ENCODE data around the gene NR2F1.

NR2F1 gene

GRCh38 chr5:93611273-93611975, 28.4 kb downstream of the NR2F1 start:
- H3K27me3 ChIP-seq (ENCODE audit: insufficient read depth, insufficient read length): peaks cover 98% of the 10 kb centered on the region

GRCh38 chr5:93611976-93612854, 29.2 kb downstream of the NR2F1 start:
- TF ChIP-seq YY1 (IDR thresholded peaks at IDR 0.05; ENCODE audit: insufficient read depth, insufficient read length) (no peak), ZNF274 (IDR thresholded peaks at IDR 0.05; ENCODE audit: low read depth, low read length) (no peak), SUZ12 (IDR thresholded peaks at IDR 0.05; ENCODE audit: extremely low read depth, insufficient read depth, insufficient read length) (no peak)
- Histone ChIP-seq H3K9ac (ENCODE audit: insufficient read length, low read depth) (no peak overlapping the region), H3K4me3 (ENCODE audit: insufficient read length, low read depth) (peak overlapping the region; percentile 18), H3K4me1 (ENCODE audit: insufficient read depth, insufficient read length) (no peaks in the 10 kb centered on the region), H3K9me3 (ENCODE audit: insufficient read depth, low read length) (no peaks in the 10 kb centered on the region), H3K36me3 (ENCODE audit: insufficient read depth, insufficient read length, low read length) (no peaks in the 10 kb centered on the region), H3K27me3 (ENCODE audit: insufficient read depth, insufficient read length) (peaks cover 96% of the 10 kb centered on the region)
- DNase-seq (ENCODE audit: low read depth, low spot score): no peak

More at GRCh38 chr5:93611273-93611975, 28.4 kb downstream of the NR2F1 start:
- no peaks in the 10 kb centered on the region for H3K36me3 ChIP-seq (ENCODE audit: insufficient read depth, insufficient read length, low read length)
- H3K4me1 ChIP-seq (ENCODE audit: insufficient read depth, insufficient read length): no peaks in the 10 kb centered on the region
- no peaks in the 10 kb centered on the region for H3K9me3 ChIP-seq (ENCODE audit: insufficient read depth, low read length)
- no peak overlapping the region for H3K9ac ChIP-seq (ENCODE audit: insufficient read length, low read depth)
- TF ChIP-seq YY1 (IDR thresholded peaks at IDR 0.05; ENCODE audit: insufficient read depth, insufficient read length) (no peak), ZNF274 (IDR thresholded peaks at IDR 0.05; ENCODE audit: low read depth, low read length) (no peak), SUZ12 (IDR thresholded peaks at IDR 0.05; ENCODE audit: extremely low read depth, insufficient read depth, insufficient read length) (no peak)
- DNase-seq (ENCODE audit: low read depth, low spot score): no peak
- H3K4me3 ChIP-seq (ENCODE audit: insufficient read length, low read depth): no peak overlapping the region

- no peak for DNase-seq (ENCODE audit: low read depth, low spot score)
Observed at GRCh38 chr5:93612855-93613243, 29.8 kb downstream of the NR2F1 start.

GRCh38 chr5:93616538-93617174, 33.6 kb downstream of the NR2F1 start:
- DNase-seq (ENCODE audit: low read depth, low spot score): no peak
- no peaks in the 10 kb centered on the region for H3K36me3 ChIP-seq (ENCODE audit: insufficient read depth, insufficient read length, low read length)
- no peaks in the 10 kb centered on the region for H3K4me1 ChIP-seq (ENCODE audit: insufficient read depth, insufficient read length)
- peaks cover 76% of the 10 kb centered on the region for H3K27me3 ChIP-seq (ENCODE audit: insufficient read depth, insufficient read length)
- TF ChIP-seq YY1 (IDR thresholded peaks at IDR 0.05; ENCODE audit: insufficient read depth, insufficient read length): no peak
- TF ChIP-seq SUZ12 (IDR thresholded peaks at IDR 0.05; ENCODE audit: extremely low read depth, insufficient read depth, insufficient read length): no peak
- no peak for TF ChIP-seq ZNF274 (IDR thresholded peaks at IDR 0.05; ENCODE audit: low read depth, low read length)
- no peak overlapping the region for H3K9ac ChIP-seq (ENCODE audit: insufficient read length, low read depth)
- no peak overlapping the region for H3K4me3 ChIP-seq (ENCODE audit: insufficient read length, low read depth)
- H3K9me3 ChIP-seq (ENCODE audit: insufficient read depth, low read length): no peaks in the 10 kb centered on the region

More at GRCh38 chr5:93612855-93613243, 29.8 kb downstream of the NR2F1 start:
- no peaks in the 10 kb centered on the region for H3K36me3 ChIP-seq (ENCODE audit: insufficient read depth, insufficient read length, low read length)
- peaks cover 90% of the 10 kb centered on the region for H3K27me3 ChIP-seq (ENCODE audit: insufficient read depth, insufficient read length)
- H3K4me1 ChIP-seq (ENCODE audit: insufficient read depth, insufficient read length): no peaks in the 10 kb centered on the region
- no peak for TF ChIP-seq YY1 (IDR thresholded peaks at IDR 0.05; ENCODE audit: insufficient read depth, insufficient read length)
- TF ChIP-seq SUZ12 (IDR thresholded peaks at IDR 0.05; ENCODE audit: extremely low read depth, insufficient read depth, insufficient read length): no peak
- TF ChIP-seq ZNF274 (IDR thresholded peaks at IDR 0.05; ENCODE audit: low read depth, low read length): no peak
- H3K9ac ChIP-seq (ENCODE audit: insufficient read length, low read depth): no peak overlapping the region
- no peaks in the 10 kb centered on the region for H3K9me3 ChIP-seq (ENCODE audit: insufficient read depth, low read length)
- H3K4me3 ChIP-seq (ENCODE audit: insufficient read length, low read depth): no peak overlapping the region

GRCh38 chr5:93620487-93621326, 37.7 kb downstream of the NR2F1 start:
- TF ChIP-seq YY1 (IDR thresholded peaks at IDR 0.05; ENCODE audit: insufficient read depth, insufficient read length): no peak
- no peak for TF ChIP-seq ZNF274 (IDR thresholded peaks at IDR 0.05; ENCODE audit: low read depth, low read length)
- TF ChIP-seq SUZ12 (IDR thresholded peaks at IDR 0.05; ENCODE audit: extremely low read depth, insufficient read depth, insufficient read length): no peak
- Histone ChIP-seq H3K4me1 (ENCODE audit: insufficient read depth, insufficient read length) (no peaks in the 10 kb centered on the region), H3K9ac (ENCODE audit: insufficient read length, low read depth) (peak overlapping the region; percentile 70), H3K9me3 (ENCODE audit: insufficient read depth, low read length) (no peaks in the 10 kb centered on the region), H3K36me3 (ENCODE audit: insufficient read depth, insufficient read length, low read length) (no peaks in the 10 kb centered on the region), H3K4me3 (ENCODE audit: insufficient read length, low read depth) (peak overlapping the region; percentile 68), H3K27me3 (ENCODE audit: insufficient read depth, insufficient read length) (peaks cover 53% of the 10 kb centered on the region)
- no peak for DNase-seq (ENCODE audit: low read depth, low spot score)

GRCh38 chr5:93621327-93621798, 38.3 kb downstream of the NR2F1 start:
- Histone ChIP-seq H3K9ac (ENCODE audit: insufficient read length, low read depth) (peak overlapping the region; percentile 50), H3K4me3 (ENCODE audit: insufficient read length, low read depth) (peak overlapping the region; percentile 68), H3K27me3 (ENCODE audit: insufficient read depth, insufficient read length) (peaks cover 46% of the 10 kb centered on the region), H3K9me3 (ENCODE audit: insufficient read depth, low read length) (no peaks in the 10 kb centered on the region), H3K36me3 (ENCODE audit: insufficient read depth, insufficient read length, low read length) (no peaks in the 10 kb centered on the region), H3K4me1 (ENCODE audit: insufficient read depth, insufficient read length) (no peaks in the 10 kb centered on the region)
- no peak for DNase-seq (ENCODE audit: low read depth, low spot score)
- no peak for TF ChIP-seq SUZ12 (IDR thresholded peaks at IDR 0.05; ENCODE audit: extremely low read depth, insufficient read depth, insufficient read length)
- no peak for TF ChIP-seq ZNF274 (IDR thresholded peaks at IDR 0.05; ENCODE audit: low read depth, low read length)
- TF ChIP-seq YY1 (IDR thresholded peaks at IDR 0.05; ENCODE audit: insufficient read depth, insufficient read length): no peak
